PC-9 (cell line): Measurements from ENCODE around the gene SLC24A2. TPM values are rescaled to one million over a fixed set of nuclear protein-coding genes. Genes with fewer than 3 reads are reported as not detected.
"Not testable (repeated sequence)": the region's sequence is repeated elsewhere in the genome, so short reads cannot be mapped to it uniquely, and the experiment has no call there.

Source experiments
- Bru-seq: library from RNA; stranded (reverse); fragments of 400-500 nt; gene quantifications from one replicate; lab custom pipeline; 2021; lab: Mats Ljungman, UMichigan
- BruChase-seq, 2 experiments: library from RNA; stranded (reverse); fragments of 400-500 nt; gene quantifications; one replicate each; lab custom pipeline; 2021; lab: Mats Ljungman, UMichigan
- BruUV-seq: library from RNA; stranded (reverse); fragments of 400-500 nt; replicated peaks from 2 replicates; lab custom pipeline; 2021; lab: Mats Ljungman, UMichigan
- CTCF ChIA-PET: fragments of 300-600 bp; sonication (Branson Sonifier 250); formaldehyde crosslinking; loops from one replicate; lab custom pipeline; 2022; ENCODE audit warnings: antibody characterized with exemption; lab: Charles Lee
- POLR2A ChIA-PET: fragments of 300-600 bp; sonication (Branson Sonifier 250); formaldehyde crosslinking; loops from one replicate; lab custom pipeline; 2022; ENCODE audit warnings: antibody characterized with exemption; ENCODE audit not compliant: unreplicated experiment; lab: Charles Lee
- DNase-seq, 2 experiments: peaks; one replicate each; pipeline versions ENCODE4 v3.0.0 to v3.0.0-alpha.2; 2015 to 2022; ENCODE audit warnings: mixed read lengths in 1 of 2
- H2AFZ ChIP-seq: fragments of 200-600 bp; sonication (generic); 2 replicates; pipeline ENCODE4 v1.8.1; 2017; ENCODE audit warnings: antibody characterized with exemption
- H3F3A ChIP-seq: fragments of 200-600 bp; sonication (generic); 2 replicates; pipeline ENCODE4 v1.8.1; 2017; ENCODE audit warnings: antibody characterized with exemption, mild to moderate bottlenecking, low read depth; ENCODE audit not compliant: insufficient read depth
- H3K27ac ChIP-seq: fragments of 200-600 bp; sonication (generic); 2 replicates; pipeline ENCODE4 v1.6.1; 2016; ENCODE audit warnings: mixed run types
- H3K27me3 ChIP-seq: fragments of 200-600 bp; sonication (generic); 2 replicates; pipeline ENCODE4 v1.6.1; 2016; ENCODE audit warnings: low read depth, mixed run types; ENCODE audit not compliant: insufficient read depth
- H3K36me3 ChIP-seq: fragments of 200-600 bp; sonication (generic); 2 replicates; pipeline ENCODE4 v1.6.1; 2016; ENCODE audit warnings: low read depth, mixed run types
- H3K4me1 ChIP-seq: fragments of 200-600 bp; sonication (generic); replicated peaks from 2 replicates; pipeline ENCODE4 v1.6.1; 2016; ENCODE audit warnings: mixed run types; ENCODE audit not compliant: insufficient read depth
- H3K4me2 ChIP-seq: fragments of 200-600 bp; sonication (generic); 2 replicates; pipeline ENCODE4 v1.6.1; 2017; ENCODE audit warnings: mixed run types
- H3K4me3 ChIP-seq: fragments of 200-600 bp; sonication (generic); 2 replicates; pipeline ENCODE4 v1.6.1; 2016; ENCODE audit warnings: mixed run types
- H3K79me2 ChIP-seq: fragments of 200-600 bp; sonication (generic); 2 replicates; pipeline ENCODE4 v1.6.1; 2017; ENCODE audit warnings: low read depth, mixed run types
- H3K9me2 ChIP-seq: fragments of 200-600 bp; sonication (generic); 2 replicates; pipeline ENCODE4 v1.8.1; 2017; ENCODE audit warnings: mild to moderate bottlenecking; ENCODE audit not compliant: insufficient read depth
- H3K9me3 ChIP-seq: fragments of 200-600 bp; sonication (generic); 2 replicates; pipeline ENCODE4 v1.8.1; 2016; ENCODE audit warnings: low read depth; ENCODE audit not compliant: insufficient read depth
- H4K20me1 ChIP-seq: fragments of 200-600 bp; sonication (generic); 2 replicates; pipeline ENCODE4 v1.8.1; 2017; ENCODE audit not compliant: insufficient read depth
- CTCF ChIP-seq: fragments of 200-600 bp; sonication (generic); conservative IDR thresholded peaks from 2 replicates; pipeline ENCODE4 v1.6.1; 2017; ENCODE audit warnings: mixed run types, antibody characterized with exemption, mild to moderate bottlenecking, moderate library complexity
- EZH2 ChIP-seq: fragments of 200-600 bp; sonication (generic); IDR thresholded peaks from 2 replicates; pipeline ENCODE4 v1.8.0; 2017; ENCODE audit warnings: antibody characterized with exemption, low read depth
- intact Hi-C: fragments of 100-400 bp; cut with micrococcal nuclease; formaldehyde crosslinking; loops from one replicate; pipeline ENCODE4 v1.10.0; 2022; ENCODE audit not compliant: unreplicated experiment
- long read RNA-seq: library from polyadenylated mRNA; stranded (forward); transcript quantifications from one replicate; pipeline ENCODE4 v2.0.0, GENCODE V29; 2022
- total RNA-seq: library from RNA; stranded (reverse); gene quantifications from 2 replicates; pipeline ENCODE4 v1.2.3, GENCODE V29; 2021

The SLC24A2 gene
- total RNA-seq (not detected in 2 replicates), Bru-seq, nascent RNA (percentile 1 among the genes with signal in this experiment), BruChase-seq, experiment 1, labeled RNA remaining after a 2-hour chase (percentile 2 among the genes with signal in this experiment), BruChase-seq, experiment 2, labeled RNA remaining after a 6-hour chase (percentile 1 among the genes with signal in this experiment)
- long read RNA-seq: 0 reads

GRCh38 chr9:19788614-19789271, at the start of gene SLC24A2:
Gene SLC24A2, minus strand, starts transcription at chr9:19789037.
- no TSS peak for BruUV-seq
- no peak within 1 kb of the TSS for H3K4me2 ChIP-seq
- no peak within 1 kb of the TSS for H2AFZ ChIP-seq
- no peak for DNase-seq
- TF ChIP-seq CTCF (no peak), EZH2 (no peak)
- no peak within 1 kb of the TSS for H3K4me3 ChIP-seq
- H4K20me1 ChIP-seq: no peaks in the 10 kb centered on the region
- H3K36me3 ChIP-seq: no peaks in the 10 kb centered on the region
- no peaks in the 10 kb centered on the region for H3F3A ChIP-seq
- H3K27ac ChIP-seq: no peak within 1 kb of the TSS
- H3K9me3 ChIP-seq: no peaks in the 10 kb centered on the region
- ChIA-PET CTCF (no interaction called here), POLR2A (no interaction called here)
- intact Hi-C loops: no loop called here
- no peaks in the 10 kb centered on the region for H3K9me2 ChIP-seq
- no peaks in the 10 kb centered on the region for H3K27me3 ChIP-seq
- no peaks in the 10 kb centered on the region for H3K79me2 ChIP-seq
- H3K4me1 ChIP-seq: no peaks in the 10 kb centered on the region

GRCh38 chr9:19833331-19833730, 44.5 kb upstream of the SLC24A2 start:
- DNase-seq, H3K4me3 ChIP-seq, POLR2A ChIA-PET, H3K4me2 ChIP-seq, H3K27ac ChIP-seq, H4K20me1 ChIP-seq, H3K4me1 ChIP-seq, intact Hi-C loops, BruUV-seq, CTCF ChIA-PET, H3K9me2 ChIP-seq, H3K79me2 ChIP-seq, H3K9me3 ChIP-seq, H3K36me3 ChIP-seq, H3F3A ChIP-seq, H2AFZ ChIP-seq, H3K27me3 ChIP-seq: not testable (repeated sequence)

- intact Hi-C loops: no loop called here
- Histone ChIP-seq H3K9me2 (no peaks in the 10 kb centered on the region), H3K4me3 (no peak overlapping the region), H3K79me2 (no peaks in the 10 kb centered on the region), H3K4me2 (no peak overlapping the region), H2AFZ (no peak overlapping the region), H3K27me3 (peaks cover 3% of the 10 kb centered on the region; the same call in 1 of the 2 replicates), H3K36me3 (no peaks in the 10 kb centered on the region), H3F3A (no peaks in the 10 kb centered on the region), H4K20me1 (no peaks in the 10 kb centered on the region), H3K9me3 (no peaks in the 10 kb centered on the region), H3K27ac (no peak overlapping the region), H3K4me1 (no peaks in the 10 kb centered on the region)
- no TSS peak for BruUV-seq
- ChIA-PET POLR2A (no interaction called here), CTCF (no interaction called here)
- TF ChIP-seq CTCF (no peak), EZH2 (no peak)
- no peak for DNase-seq
These were observed 42.0 kb upstream of the SLC24A2 start for GRCh38 chr9:19830796-19831195.
